ENCODE measurements around the gene STX4. TPM values are rescaled to one million over a fixed set of nuclear protein-coding genes. Genes with fewer than 3 reads are reported as not detected.

The STX4 gene
- total RNA-seq, result 79.1 TPM

GRCh38 chr16:31032736-31033708 is at the start of gene STX4:
STX4 (plus strand) TSS chr16:31033558; CDS start chr16:31033806, 248 bp downstream.
- peak; percentile 88 to 99 for DNase-seq (ENCODE audit: low spot score in 2 of 2)
- H3K9me3 ChIP-seq, result no peaks in the 10 kb centered on the region
- intact Hi-C loops (cut with DNase I), result loop anchor here (1.0 kb wide), 3 partner anchors 36 to 109 kb away; partner anchors contain the start of gene HSD3B7
- H3K27me3 ChIP-seq, result no peaks in the 10 kb centered on the region
- peak within 1 kb of the TSS; percentile 83 to 99 for H3K4me3 ChIP-seq
- H3K4me1 ChIP-seq, result peaks cover 3 to 10% of the 10 kb centered on the region in 2 donors
- TF ChIP-seq CTCF (IDR thresholded peaks at IDR 0.05), result no peak
- peaks cover 14 to 24% of the 10 kb centered on the region in 2 donors for H3K36me3 ChIP-seq
- H3K27ac ChIP-seq, result peak within 1 kb of the TSS; percentile 92 to 99

- Histone ChIP-seq H3K27me3 (no peaks in the 10 kb centered on the region), H3K36me3 (peaks cover 33 to 53% of the 10 kb centered on the region in 2 donors), H3K4me3 (no peak overlapping the region), H3K27ac (no peak overlapping the region), H3K4me1 (peaks cover 3 to 11% of the 10 kb centered on the region in 2 donors), H3K9me3 (no peaks in the 10 kb centered on the region)
- TF ChIP-seq CTCF (IDR thresholded peaks at IDR 0.05), result no peak
- no peak for DNase-seq (ENCODE audit: low spot score in 2 of 2)
- intact Hi-C loops (cut with DNase I), result no loop called here
Observed at GRCh38 chr16:30983898-30984610, 49.3 kb upstream of the STX4 start.

- intact Hi-C loops (cut with DNase I), result loop anchor here (1.0 kb wide), 4 partner anchors 48 to 883 kb away; partner anchors contain the start of gene STX4
- peaks cover 26 to 45% of the 10 kb centered on the region in 2 donors for H3K36me3 ChIP-seq
Observed at GRCh38 chr16:30984669-30985400, 48.5 kb upstream of the STX4 start, which contains the start of gene HSD3B7. HSD3B7 (plus strand) TSS chr16:30985207; CDS start chr16:30985659, 452 bp downstream.

GRCh38 chr16:30985401-30986128 is 47.8 kb upstream of the STX4 start:
- DNase-seq (ENCODE audit: low spot score in 2 of 2), result no peak

More at GRCh38 chr16:30984669-30985400, 48.5 kb upstream of the STX4 start, which contains the start of gene HSD3B7:
- peak; percentile 94 to 95 (median 95) for TF ChIP-seq CTCF (IDR thresholded peaks at IDR 0.05)
- DNase-seq (ENCODE audit: low spot score in 2 of 2), result peak; percentile 69 to 95
- H3K4me3 ChIP-seq, result peak within 1 kb of the TSS; percentile 43 to 59
- H3K9me3 ChIP-seq, result no peaks in the 10 kb centered on the region
- peaks cover 3 to 11% of the 10 kb centered on the region in 2 donors for H3K4me1 ChIP-seq
- H3K27ac ChIP-seq, result peak within 1 kb of the TSS; percentile 14 to 50
- H3K27me3 ChIP-seq, result no peaks in the 10 kb centered on the region

More at GRCh38 chr16:30985401-30986128, 47.8 kb upstream of the STX4 start:
- Histone ChIP-seq H3K27ac (peak overlapping the region; percentile 14 to 50), H3K4me3 (peak overlapping the region; percentile 43 to 59), H3K36me3 (peaks cover 18 to 38% of the 10 kb centered on the region in 2 donors), H3K4me1 (peaks cover 3 to 11% of the 10 kb centered on the region in 2 donors), H3K27me3 (no peaks in the 10 kb centered on the region), H3K9me3 (no peaks in the 10 kb centered on the region)
- no peak for TF ChIP-seq CTCF (IDR thresholded peaks at IDR 0.05)
- intact Hi-C loops (cut with DNase I), result loop anchor here (1.0 kb wide), 4 partner anchors 48 to 883 kb away; partner anchors contain the start of gene STX4

All from ascending aorta (tissue), 2 donors.